ENCODE results near the gene NLRP4.
"Not testable (repeated sequence)": the region's sequence is repeated elsewhere in the genome, so short reads cannot be mapped to it uniquely, and the experiment has no call there.

NLRP4 gene

GRCh38 chr19:55898911-55899310, 62.6 kb downstream of the NLRP4 start:
- no peak for DNase-seq (ENCODE audit: low spot score)

DNA sequence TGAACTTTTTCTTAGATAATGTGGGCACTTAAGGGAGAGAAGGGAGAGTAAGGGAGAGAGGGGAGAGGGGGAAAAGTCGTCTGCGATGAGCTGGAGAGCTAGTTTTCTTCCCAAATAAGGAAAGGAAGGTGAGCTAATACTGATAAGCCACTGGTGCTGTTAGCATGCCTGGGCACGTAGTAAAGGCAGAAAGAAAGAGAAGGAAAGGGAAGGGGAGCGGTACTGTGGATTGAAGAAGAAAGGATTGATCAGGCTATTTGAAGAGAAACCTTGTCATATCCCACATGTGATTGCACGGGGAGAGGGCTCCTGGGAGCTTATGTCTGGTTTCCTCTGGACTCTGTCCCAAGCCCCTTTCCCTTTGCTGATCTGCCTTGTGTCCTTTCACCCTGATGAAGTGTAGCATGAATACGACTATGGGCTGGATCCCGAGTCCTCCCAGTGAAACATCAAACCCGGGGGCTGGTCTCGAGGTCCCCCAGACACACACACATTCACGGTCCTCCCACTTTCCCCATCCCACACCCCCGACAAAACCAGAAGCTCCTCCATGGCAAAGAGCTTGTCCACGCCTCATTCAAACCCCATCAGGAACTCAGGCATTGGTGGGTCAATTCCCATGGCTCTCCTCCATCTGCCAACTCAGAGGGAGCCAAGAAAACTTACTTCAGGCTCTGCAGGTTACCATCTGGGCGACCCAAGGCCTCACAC, 65.2 kb downstream of the NLRP4 start:
- DNase-seq (ENCODE audit: low spot score), result no peak

DNA sequence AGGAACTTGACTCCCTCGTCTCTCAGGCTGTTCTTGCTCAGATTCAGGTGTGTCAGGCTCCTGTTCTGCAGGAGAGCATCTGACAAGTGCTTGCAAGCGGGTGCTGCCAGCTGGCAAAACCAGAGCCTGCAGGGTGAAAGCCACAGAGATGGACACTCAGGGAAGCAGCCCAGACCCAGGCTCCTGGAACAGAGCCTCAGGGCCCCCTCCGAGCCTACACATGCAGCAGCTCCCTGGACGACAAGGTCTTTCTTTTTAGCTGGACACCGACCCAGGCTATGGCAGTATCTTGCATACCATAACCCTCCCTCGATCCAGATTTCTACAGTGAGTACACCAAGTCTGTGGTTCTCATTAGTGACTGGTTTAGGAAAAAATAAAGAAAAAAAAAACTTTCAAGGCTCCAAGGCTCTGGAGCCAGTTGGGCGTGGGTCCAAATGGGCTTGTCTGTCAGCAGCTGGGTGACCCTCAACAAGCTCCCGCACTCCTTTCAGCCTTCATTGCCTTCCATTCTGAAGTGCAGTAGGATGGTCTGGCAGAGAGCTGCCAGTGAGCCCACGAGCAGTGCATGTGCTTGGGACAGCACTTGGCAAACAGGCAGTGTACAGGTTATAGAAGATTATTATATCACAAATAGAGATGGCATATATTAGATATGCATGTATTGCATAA, 65.9 kb downstream of the NLRP4 start:
- no peak for DNase-seq (ENCODE audit: low spot score)

DNA sequence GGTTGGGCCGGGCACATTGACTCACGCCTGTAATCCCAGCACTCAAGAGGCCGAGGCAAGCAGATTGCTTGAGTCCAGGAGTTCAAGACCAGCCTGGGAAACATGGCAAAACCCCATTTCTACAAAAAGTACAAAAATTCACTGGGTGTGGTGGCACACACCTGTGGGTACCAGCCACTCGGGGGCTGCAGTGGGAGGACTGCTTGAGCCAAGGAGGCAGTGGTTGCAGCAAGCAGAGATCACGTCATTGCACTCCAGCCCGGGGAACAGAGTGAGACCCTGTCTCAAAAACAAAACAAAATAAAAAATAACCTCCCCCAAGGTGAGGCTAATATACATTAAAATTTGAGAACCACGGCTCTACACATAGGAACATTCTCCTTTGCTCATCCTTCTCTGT, 70.9 kb downstream of the NLRP4 start:
- no peak for DNase-seq (ENCODE audit: low spot score)

- no peak for DNase-seq (ENCODE audit: low spot score)
Measured at GRCh38 chr19:55907746-55908145, 71.4 kb downstream of the NLRP4 start.

- no peak for DNase-seq (ENCODE audit: low spot score)
Measured at GRCh38 chr19:55909801-55910200, 73.5 kb downstream of the NLRP4 start.

GRCh38 chr19:55912916-55913315, 76.6 kb downstream of the NLRP4 start:
- no peak for DNase-seq (ENCODE audit: low spot score)

DNA sequence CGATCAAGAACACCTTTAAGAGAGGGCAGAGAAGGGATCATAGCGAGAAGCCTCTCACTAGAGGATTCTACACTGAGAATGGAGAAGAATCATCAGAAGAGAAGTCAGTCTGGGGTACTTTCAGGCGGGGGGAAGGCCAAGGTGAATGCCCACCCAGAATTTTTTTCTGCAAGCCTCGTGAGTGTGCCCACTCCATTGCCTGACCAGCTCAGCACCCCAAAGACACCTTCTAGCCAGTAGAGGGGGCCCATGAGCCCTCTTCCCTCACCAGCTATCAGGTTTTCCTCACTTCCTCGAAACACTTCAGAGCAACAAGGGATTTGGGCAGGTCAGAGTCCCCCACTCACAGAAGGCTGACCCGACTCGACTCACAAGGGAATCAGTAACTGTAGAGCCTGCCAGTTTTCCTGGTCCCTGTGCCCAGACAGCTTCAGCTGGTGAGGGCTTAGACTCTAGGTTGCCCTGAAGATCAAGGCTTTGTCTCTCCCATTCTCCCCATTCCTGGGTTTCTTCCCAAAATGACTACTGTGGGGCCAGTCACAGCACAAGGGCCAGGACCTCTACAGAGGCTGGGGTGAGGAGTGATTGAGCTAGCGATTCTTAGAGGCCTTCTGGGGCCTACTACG, 77.4 kb downstream of the NLRP4 start:
- peak; percentile 20 for DNase-seq (ENCODE audit: low spot score)

DNA sequence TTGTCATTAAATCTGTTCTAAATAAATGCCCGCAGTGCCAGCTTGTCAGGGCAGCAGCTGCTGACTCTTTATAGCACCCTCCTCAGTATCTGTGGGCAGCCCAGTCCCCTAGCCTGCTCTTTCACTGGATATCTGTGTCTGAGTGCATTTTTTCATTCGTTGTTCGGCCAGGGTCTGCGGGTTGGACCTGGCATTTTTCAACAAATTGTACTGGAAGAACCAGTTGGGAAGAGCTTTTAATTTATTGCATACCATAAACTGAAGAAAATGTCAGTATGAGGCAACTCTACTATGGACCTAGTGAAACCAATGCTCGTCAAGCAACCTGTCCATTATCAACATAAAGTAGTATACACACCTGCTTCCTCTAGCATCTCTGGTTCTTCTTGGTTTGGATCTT, 87.2 kb downstream of the NLRP4 start:
- no peak for DNase-seq (ENCODE audit: low spot score)

DNA sequence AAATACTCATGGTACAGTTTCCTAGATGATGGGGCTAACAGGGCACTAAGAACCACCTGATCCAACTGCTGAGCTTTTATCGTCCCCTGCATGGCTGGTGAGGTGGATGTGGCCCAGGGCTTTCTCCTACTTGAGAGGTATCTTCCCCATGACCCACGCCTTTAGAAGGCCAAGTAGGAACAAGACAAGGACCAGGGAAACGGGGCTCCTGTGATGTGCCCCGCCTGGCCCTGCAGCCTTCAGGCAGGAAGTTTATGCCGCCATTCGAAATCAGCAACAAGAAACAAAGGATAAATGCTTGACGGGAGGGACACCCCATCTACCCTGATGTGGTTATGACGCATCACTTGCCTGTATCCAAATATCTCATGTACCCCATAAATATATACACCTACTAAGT, 91.7 kb downstream of the NLRP4 start:
- no peak for DNase-seq (ENCODE audit: low spot score)

GRCh38 chr19:55929258-55929657, 92.9 kb downstream of the NLRP4 start:
- not testable (repeated sequence) for DNase-seq (ENCODE audit: low spot score)

DNA sequence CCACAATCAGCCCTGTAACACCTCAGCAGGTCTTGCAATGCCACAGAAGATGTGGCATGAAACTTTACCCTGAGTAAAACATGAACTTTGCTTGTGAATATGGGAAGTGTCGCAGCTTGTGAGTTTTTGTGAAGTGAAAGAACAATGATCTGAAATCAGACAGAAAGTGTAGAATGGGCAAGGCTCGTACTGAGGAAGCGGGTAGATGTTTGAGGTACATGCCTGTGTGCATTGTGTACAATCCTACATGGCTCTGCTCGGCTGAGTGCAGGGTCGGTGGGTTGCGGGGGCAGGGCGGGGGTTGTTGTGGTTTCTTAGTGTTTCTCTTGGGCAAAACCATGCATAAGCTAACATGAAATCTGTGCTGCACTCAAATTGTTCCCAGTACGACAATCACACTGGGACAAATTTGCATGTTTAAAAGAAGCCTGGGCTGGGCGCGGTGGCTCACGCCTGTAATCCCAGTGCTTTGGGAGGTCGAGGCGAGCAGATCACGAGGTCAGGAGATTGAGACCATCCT, 94.7 kb downstream of the NLRP4 start:
- no peak for DNase-seq (ENCODE audit: low spot score)
